Esophagus (tissue), 2 donors: ENCODE data around the gene MCM5. TPM values are rescaled to one million over a fixed set of nuclear protein-coding genes. Genes with fewer than 3 reads are reported as not detected.
"Not testable (repeated sequence)": the region's sequence is repeated elsewhere in the genome, so short reads cannot be mapped to it uniquely, and the experiment has no call there.

Source experiments
- H3K27ac ChIP-seq, 2 donors: one replicate each; pipeline ENCODE4 v1.5.1; 2013; ENCODE audit warnings: low read depth in 2 of 2, mild to moderate bottlenecking in 2 of 2, inconsistent platforms in 1 of 2, low read length in 1 of 2, moderate library complexity in 1 of 2
- H3K27me3 ChIP-seq, 2 donors: one replicate each; pipeline ENCODE4 v1.6.1; 2013; ENCODE audit warnings: low read length in 2 of 2, control low read depth in 1 of 2, mild to moderate bottlenecking in 1 of 2; ENCODE audit not compliant: insufficient read depth in 2 of 2, control insufficient read depth in 1 of 2
- H3K36me3 ChIP-seq, 2 donors: one replicate each; pipeline ENCODE4 v1.6.1; 2013; ENCODE audit warnings: low read length in 1 of 2; ENCODE audit not compliant: control insufficient read depth in 2 of 2, insufficient read depth in 2 of 2
- H3K4me1 ChIP-seq, 2 donors: one replicate each; pipeline ENCODE4 v1.6.1; 2013; ENCODE audit warnings: low read length in 1 of 2; ENCODE audit not compliant: control insufficient read depth in 2 of 2, insufficient read depth in 2 of 2
- H3K4me3 ChIP-seq, 2 donors: one replicate each; pipeline ENCODE4 v1.5.1; 2013; ENCODE audit warnings: low read length in 2 of 2, mild to moderate bottlenecking in 2 of 2, low read depth in 1 of 2, moderate library complexity in 1 of 2
- H3K9me3 ChIP-seq, 2 donors: one replicate each; pipeline ENCODE4 v1.6.1; 2013; ENCODE audit warnings: mild to moderate bottlenecking in 2 of 2, low read depth in 1 of 2, low read length in 1 of 2, moderate library complexity in 1 of 2; ENCODE audit not compliant: control insufficient read depth in 2 of 2, insufficient read depth in 1 of 2
- WGBS, 2 donors: extraction: QIAGEN DNeasy Blood & Tissue Kit; methylation state at CpG; one replicate each; pipeline ENCODE4 v1.1.7; 2013; 5-methylcytosine and 5-hydroxymethylcytosine counted together
- polyA plus RNA-seq, 2 donors: library from polyadenylated mRNA; stranded (reverse); fragments of 200-250 nt; gene quantifications; one replicate each; pipeline ENCODE4 v1.2.3, GENCODE V29; 2013
- donor health status: healthy with polysubstance abuse.
- donor health status: Bipolar disorder and iron deficiency.

MCM5 gene
- polyA plus RNA-seq, 2 donors = 21.4 to 33.8 TPM

GRCh38 chr22:35363566-35364086 lies 36.3 kb upstream of the MCM5 start:
- H3K4me1 ChIP-seq = no peaks in the 10 kb centered on the region
- H3K9me3 ChIP-seq = no peaks in the 10 kb centered on the region
- H3K36me3 ChIP-seq = no peaks in the 10 kb centered on the region
- H3K4me3 ChIP-seq = no peak overlapping the region
- H3K27me3 ChIP-seq = no peaks in the 10 kb centered on the region
- 80 to 88% methylated on average over 11 of the region's 11 CpGs for WGBS, 2 donors
- no peak overlapping the region for H3K27ac ChIP-seq

DNA sequence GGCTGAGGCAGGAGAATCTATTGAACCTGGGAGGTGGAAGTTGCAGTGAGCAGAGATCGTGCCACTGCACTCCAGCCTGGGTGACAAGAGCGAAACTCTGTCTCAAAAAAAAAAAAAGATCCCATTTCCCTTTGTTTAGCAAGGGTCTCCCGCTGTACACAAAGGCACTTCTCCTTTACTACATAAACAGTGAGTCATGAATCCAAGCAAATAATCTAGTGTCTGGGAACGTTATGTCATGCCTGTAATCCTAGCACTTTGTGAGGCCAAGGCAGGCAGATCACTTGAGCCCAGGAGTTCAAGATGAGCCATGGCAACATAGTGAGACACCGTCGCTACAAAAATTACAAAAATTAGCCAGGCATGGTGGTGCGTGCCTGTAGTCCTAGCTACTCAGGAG lies 35.7 kb upstream of the MCM5 start:
- not testable (repeated sequence) for H3K9me3 ChIP-seq, H3K4me1 ChIP-seq, H3K27ac ChIP-seq, H3K36me3 ChIP-seq, H3K4me3 ChIP-seq, H3K27me3 ChIP-seq
- WGBS, 2 donors = 63 to 72% methylated on average over 7 of the region's 7 CpGs

DNA sequence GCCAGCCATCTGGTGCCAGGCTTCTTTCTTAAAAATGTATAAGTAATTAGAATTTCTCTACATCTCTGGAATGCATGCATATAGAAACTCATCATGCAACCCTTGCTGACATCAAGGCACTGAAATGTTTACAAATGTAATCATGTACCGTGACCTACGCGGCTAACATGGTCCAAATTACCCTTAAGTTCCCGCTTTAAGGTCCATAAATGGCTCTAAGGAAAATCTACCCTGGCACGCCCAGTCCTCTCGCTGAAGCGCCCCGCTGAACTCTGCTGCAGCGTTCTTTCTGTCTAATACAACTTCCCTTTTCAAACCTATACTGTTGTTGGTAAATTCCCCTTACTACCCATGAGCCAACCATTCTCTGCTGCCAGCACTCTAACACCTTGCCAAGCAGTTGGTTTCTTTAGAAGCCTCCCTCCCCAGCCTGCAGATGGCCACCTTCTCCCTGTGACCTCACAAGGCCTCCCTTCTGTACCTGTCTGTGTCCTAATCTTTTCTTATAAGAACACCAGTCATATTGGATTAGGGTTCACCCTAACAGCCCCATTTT lies 32.5 kb upstream of the MCM5 start:
- H3K27ac ChIP-seq = peak overlapping the region in 1 of 2 donors; percentile 42
- WGBS, 2 donors = 34 to 35% methylated on average over 9 of the region's 9 CpGs
- no peaks in the 10 kb centered on the region for H3K9me3 ChIP-seq
- no peaks in the 10 kb centered on the region for H3K36me3 ChIP-seq
- no peaks in the 10 kb centered on the region for H3K27me3 ChIP-seq
- peaks cover 0 to 3% of the 10 kb centered on the region in 2 donors for H3K4me1 ChIP-seq
- no peak overlapping the region for H3K4me3 ChIP-seq

DNA sequence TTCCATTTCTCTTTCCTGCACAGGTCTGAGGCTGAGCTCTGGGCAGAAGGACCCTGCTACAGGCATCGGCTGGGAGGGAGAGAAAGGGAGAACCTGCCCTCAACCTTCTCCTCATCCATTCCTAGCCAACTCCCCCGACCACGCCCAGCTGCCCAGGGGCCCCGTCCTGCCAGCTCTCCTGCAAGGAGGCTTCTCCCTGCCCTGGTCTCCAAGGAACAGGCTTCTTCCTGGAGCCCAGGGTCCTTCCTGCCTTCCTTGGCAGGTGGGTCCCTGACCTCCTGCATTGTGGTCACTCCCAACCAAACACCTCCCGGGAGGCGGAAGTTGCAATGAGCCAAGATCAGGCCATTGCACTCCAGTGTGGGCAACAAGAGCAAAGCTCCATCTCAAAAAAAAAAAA lies 31.6 kb upstream of the MCM5 start:
- Histone ChIP-seq H3K36me3 (no peaks in the 10 kb centered on the region), H3K4me1 (peaks cover 0 to 3% of the 10 kb centered on the region in 2 donors), H3K9me3 (no peaks in the 10 kb centered on the region), H3K4me3 (no peak overlapping the region), H3K27ac (no peak overlapping the region), H3K27me3 (no peaks in the 10 kb centered on the region)
- 76 to 83% methylated on average over 6 of the region's 6 CpGs for WGBS, 2 donors

DNA sequence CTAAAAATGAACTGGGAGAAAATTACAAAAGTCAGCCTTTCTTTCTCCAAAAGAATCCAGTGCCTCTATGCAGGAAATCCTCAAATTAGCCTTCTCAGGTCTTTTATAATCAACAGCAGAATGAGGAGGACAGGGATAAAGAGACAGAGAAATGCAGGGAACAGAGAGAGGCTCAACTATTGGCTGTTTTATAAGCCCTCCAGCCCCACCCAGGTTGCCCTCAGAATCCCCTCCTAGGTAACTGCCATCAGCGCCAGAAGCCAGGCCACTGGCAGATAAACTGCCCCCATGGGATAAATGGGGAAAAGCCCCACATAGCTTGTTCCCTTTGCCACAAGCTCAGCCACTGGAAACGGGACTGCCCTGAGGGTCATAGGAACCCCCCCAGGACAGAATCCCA lies 29.9 kb upstream of the MCM5 start:
- Histone ChIP-seq H3K27me3 (no peaks in the 10 kb centered on the region), H3K4me1 (peaks cover 0 to 3% of the 10 kb centered on the region in 2 donors), H3K9me3 (no peaks in the 10 kb centered on the region), H3K27ac (no peak overlapping the region), H3K4me3 (no peak overlapping the region), H3K36me3 (no peaks in the 10 kb centered on the region)
- WGBS, 2 donors = 61 to 62% methylated on average over 2 of the region's 2 CpGs

GRCh38 chr22:35373781-35374180 lies 26.2 kb upstream of the MCM5 start:
- Histone ChIP-seq H3K4me1 (peaks cover 0 to 8% of the 10 kb centered on the region in 2 donors), H3K27me3 (no peaks in the 10 kb centered on the region), H3K4me3 (no peak overlapping the region), H3K36me3 (no peaks in the 10 kb centered on the region), H3K27ac (no peak overlapping the region), H3K9me3 (no peaks in the 10 kb centered on the region)
- 51 to 70% methylated on average over 6 of the region's 6 CpGs for WGBS, 2 donors

DNA sequence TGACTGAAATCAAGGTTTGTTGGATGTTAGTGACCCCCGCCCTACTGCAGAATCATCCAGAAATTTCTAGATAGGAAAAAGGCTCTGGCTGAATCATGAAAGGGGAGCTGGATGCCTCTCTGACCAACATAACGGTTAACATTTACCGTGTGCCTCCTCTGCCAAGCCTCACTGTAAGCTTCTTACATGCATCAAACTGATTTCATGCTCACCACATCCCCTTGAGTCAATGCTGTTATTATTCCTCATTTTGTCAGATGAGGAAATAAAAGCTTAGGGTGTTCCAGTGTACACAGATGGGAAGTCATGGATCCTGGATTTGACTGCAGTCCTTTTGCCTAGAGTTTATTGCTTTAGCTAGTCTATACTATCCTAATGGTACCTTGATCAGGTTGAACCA lies 24.9 kb upstream of the MCM5 start:
- Histone ChIP-seq H3K27me3 (no peaks in the 10 kb centered on the region), H3K27ac (no peak overlapping the region), H3K9me3 (no peaks in the 10 kb centered on the region), H3K4me1 (peaks cover 0 to 8% of the 10 kb centered on the region in 2 donors), H3K36me3 (no peaks in the 10 kb centered on the region), H3K4me3 (no peak overlapping the region)
- 88 to 89% methylated on average over 3 of the region's 3 CpGs for WGBS, 2 donors

DNA sequence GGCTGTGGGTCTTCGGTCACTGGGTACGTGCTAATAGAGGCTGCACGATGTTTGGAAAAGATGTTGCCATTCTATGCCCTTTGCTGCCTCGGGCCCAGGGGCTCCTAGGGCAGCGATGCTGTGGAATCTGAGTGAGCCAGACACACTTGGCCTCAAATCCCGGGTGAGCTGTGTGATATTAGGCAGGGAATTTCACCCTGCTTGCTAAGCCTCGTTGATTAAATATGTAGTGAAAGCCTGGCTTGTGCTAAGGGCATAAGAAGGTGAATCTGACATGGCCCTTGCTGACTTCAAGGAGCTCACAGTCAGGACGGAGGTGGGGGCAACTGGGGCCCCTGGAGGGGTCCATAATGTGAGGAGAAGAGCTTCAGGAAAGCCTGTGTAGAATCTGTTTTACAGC lies 24.4 kb upstream of the MCM5 start:
- H3K36me3 ChIP-seq = no peaks in the 10 kb centered on the region
- H3K4me1 ChIP-seq = peaks cover 0 to 9% of the 10 kb centered on the region in 2 donors
- no peaks in the 10 kb centered on the region for H3K27me3 ChIP-seq
- no peak overlapping the region for H3K27ac ChIP-seq
- no peak overlapping the region for H3K4me3 ChIP-seq
- WGBS, 2 donors = 85 to 87% methylated on average over 8 of the region's 8 CpGs
- H3K9me3 ChIP-seq = no peaks in the 10 kb centered on the region

- no peak overlapping the region for H3K4me3 ChIP-seq
- peak overlapping the region; percentile 40 to 85 for H3K27ac ChIP-seq
- peaks cover 0 to 10% of the 10 kb centered on the region in 2 donors for H3K4me1 ChIP-seq
- H3K36me3 ChIP-seq = no peaks in the 10 kb centered on the region
- H3K9me3 ChIP-seq = no peaks in the 10 kb centered on the region
- H3K27me3 ChIP-seq = no peaks in the 10 kb centered on the region
- 8 to 11% methylated on average over 17 of the region's 17 CpGs for WGBS, 2 donors
These were observed 23.0 kb upstream of the MCM5 start for GRCh38 chr22:35376728-35377472.

DNA sequence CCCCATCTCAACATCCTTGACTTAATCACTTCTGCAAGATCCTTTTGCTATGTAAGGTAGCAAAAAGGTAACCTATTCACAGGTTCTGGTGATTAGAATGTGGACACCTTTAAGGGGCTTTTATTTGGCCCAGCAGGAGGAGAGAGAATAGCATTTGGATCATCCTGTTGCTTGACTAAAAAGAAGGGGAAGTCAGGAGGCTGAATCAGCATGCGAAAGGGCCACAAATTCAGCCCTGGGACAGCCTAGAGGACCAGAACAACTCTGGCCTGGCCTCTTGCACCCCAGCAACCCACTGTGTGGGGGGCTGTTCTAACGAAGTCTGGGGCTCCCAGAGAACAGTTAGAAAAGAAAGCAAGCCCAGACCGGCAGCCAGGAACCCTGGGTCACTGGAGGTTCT lies 22.2 kb upstream of the MCM5 start:
- Histone ChIP-seq H3K36me3 (no peaks in the 10 kb centered on the region), H3K27ac (peak overlapping the region in 1 of 2 donors; percentile 44), H3K27me3 (no peaks in the 10 kb centered on the region), H3K4me1 (peaks cover 0 to 7% of the 10 kb centered on the region in 2 donors), H3K9me3 (no peaks in the 10 kb centered on the region), H3K4me3 (no peak overlapping the region)
- WGBS, 2 donors = 75 to 86% methylated on average over 3 of the region's 3 CpGs
